Activated T-helper 9 cell treated with anti-CD3 and anti-CD28 coated beads, Interleukin-2, amount 50 U/mL, for 16 hours (primary cell): ENCODE results near the gene KANK4.

Experiments
- DNase-seq: peaks from one replicate; pipeline ENCODE4 v3.0.0-alpha.2; 2020; ENCODE audit warnings: low read depth

The KANK4 gene

GRCh38 chr1:62336995-62337705, 17.9 kb upstream of the KANK4 start:
- no peak for DNase-seq

- no peak for DNase-seq
Observed at GRCh38 chr1:62336638-62336994, 17.4 kb upstream of the KANK4 start.

GRCh38 chr1:62335656-62336055, 16.4 kb upstream of the KANK4 start:
- DNase-seq, result no peak

- no peak for DNase-seq
Observed at GRCh38 chr1:62334434-62334985, 15.3 kb upstream of the KANK4 start.

GRCh38 chr1:62333441-62333840, 14.2 kb upstream of the KANK4 start:
- no peak for DNase-seq

GRCh38 chr1:62327360-62328055, 8.3 kb upstream of the KANK4 start:
- DNase-seq, result no peak

GRCh38 chr1:62325681-62326080, 6.4 kb upstream of the KANK4 start:
- no peak for DNase-seq

- no peak for DNase-seq
Observed at GRCh38 chr1:62325081-62325480, 5.8 kb upstream of the KANK4 start.

- no peak for DNase-seq
Observed at GRCh38 chr1:62321446-62321845, 2.2 kb upstream of the KANK4 start.

GRCh38 chr1:62318320-62318755, 896 bp downstream of the KANK4 start:
- DNase-seq, result no peak

GRCh38 chr1:62317021-62317768, 2.0 kb downstream of the KANK4 start:
- DNase-seq, result no peak

GRCh38 chr1:62316135-62316534, 3.1 kb downstream of the KANK4 start:
- DNase-seq, result no peak

GRCh38 chr1:62315387-62315786, 3.8 kb downstream of the KANK4 start:
- no peak for DNase-seq

- DNase-seq, result no peak
Observed at GRCh38 chr1:62314454-62315350, 4.5 kb downstream of the KANK4 start.

- no peak for DNase-seq
Observed at GRCh38 chr1:62312698-62313097, 6.5 kb downstream of the KANK4 start.

GRCh38 chr1:62311473-62311943, 7.7 kb downstream of the KANK4 start:
- DNase-seq, result no peak

- no peak for DNase-seq
Observed at GRCh38 chr1:62309906-62310305, 9.3 kb downstream of the KANK4 start.

GRCh38 chr1:62308606-62309005, 10.6 kb downstream of the KANK4 start:
- no peak for DNase-seq

- no peak for DNase-seq
Observed at GRCh38 chr1:62307895-62308492, 11.2 kb downstream of the KANK4 start.

GRCh38 chr1:62307446-62307845, 11.8 kb downstream of the KANK4 start:
- no peak for DNase-seq

- DNase-seq, result no peak
Observed at GRCh38 chr1:62306065-62306464, 13.2 kb downstream of the KANK4 start.
